HG03432 (cell line): ENCODE data around the gene ARVCF.

ENCODE experiments used
- ATAC-seq: cut with Tn5 transposase; IDR thresholded peaks from one replicate; pipeline ENCODE4 v1.9.1; 2021; ENCODE audit warnings: mild to moderate bottlenecking, moderate library complexity; ENCODE audit not compliant: unreplicated experiment

The ARVCF gene

GRCh38 chr22:19963863-19964642 lies 52.6 kb downstream of the ARVCF start:
- no peak for ATAC-seq

GRCh38 chr22:19962909-19963806 lies 53.5 kb downstream of the ARVCF start:
- ATAC-seq: no peak

GRCh38 chr22:19962246-19962908 lies 54.2 kb downstream of the ARVCF start:
- no peak for ATAC-seq

- no peak for ATAC-seq
Observed at GRCh38 chr22:19961868-19962245, 54.8 kb downstream of the ARVCF start.

- ATAC-seq: no peak
Observed at GRCh38 chr22:19961201-19961580, 55.4 kb downstream of the ARVCF start.

GRCh38 chr22:19960491-19961200 lies 56.0 kb downstream of the ARVCF start:
- ATAC-seq: no peak

GRCh38 chr22:19959587-19960490 lies 56.8 kb downstream of the ARVCF start:
- no peak for ATAC-seq

GRCh38 chr22:19959043-19959586 lies 57.5 kb downstream of the ARVCF start:
- no peak for ATAC-seq

GRCh38 chr22:19958083-19959042 lies 58.3 kb downstream of the ARVCF start:
- ATAC-seq: no peak

GRCh38 chr22:19957445-19957844 lies 59.2 kb downstream of the ARVCF start:
- ATAC-seq: no peak

GRCh38 chr22:19955241-19956128 lies 61.1 kb downstream of the ARVCF start:
- no peak for ATAC-seq

GRCh38 chr22:19951346-19951745 lies 65.3 kb downstream of the ARVCF start:
- no peak for ATAC-seq

- ATAC-seq: no peak
Observed at GRCh38 chr22:19948057-19948760, 68.4 kb downstream of the ARVCF start.

GRCh38 chr22:19943082-19944026 lies 73.3 kb downstream of the ARVCF start:
- ATAC-seq: no peak

GRCh38 chr22:19942157-19943081 lies 74.2 kb downstream of the ARVCF start:
- no peak for ATAC-seq
